Measurements from ENCODE around the gene DHX58. TPM values are rescaled to one million over a fixed set of nuclear protein-coding genes. Genes with fewer than 3 reads are reported as not detected.

The DHX58 gene
- total and polyA plus RNA-seq, 2 donors (not counting 3 experiments of a cell fraction or from before 2014, with no cell fraction given): 3.1 to 9.0 TPM

GRCh38 chr17:42118126-42118510 is 5.6 kb upstream of the DHX58 start:
- dilution Hi-C loops (cut with MboI; ENCODE audit: extremely low pct_ligation_motif_present, low sequenced_read_pairs) (loop anchor here (25.0 kb wide), 1 partner anchor 156 kb away; the partner anchor contains the start of gene CNP), intact Hi-C loops (cut with micrococcal nuclease) (no loop called here)
- BruUV-seq (replicated peaks): no TSS peak
- POLR2A ChIA-PET: interaction anchor here (0.7 kb wide), 1 partner anchor 399 kb away, joined by 6 read pairs; no protein-coding TSS in a partner anchor
- H3K9me3 ChIP-seq (replicated peaks; ENCODE audit: control insufficient read depth, insufficient read depth, low read length): no peaks in the 10 kb centered on the region
- H3K4me3 ChIP-seq (replicated peaks in 1 of 3; ENCODE audit: insufficient read depth in 1 of 3, low read depth in 1 of 3, low read length in 3 of 3): no peak overlapping the region
- TF ChIP-seq EZH2 (IDR thresholded peaks at IDR 0.05; ENCODE audit: borderline replicate concordance, low read depth, low read length, severe bottlenecking) (no peak), GATA2 (IDR thresholded peaks at IDR 0.05; ENCODE audit: insufficient read depth, insufficient read length, low read depth, low read length) (no peak), POLR2AphosphoS5 (IDR thresholded peaks at IDR 0.05; ENCODE audit: insufficient read depth, low read depth, low read length) (no peak), MAX (IDR thresholded peaks at IDR 0.05; ENCODE audit: insufficient read depth, insufficient read length) (no peak), FOS (IDR thresholded peaks at IDR 0.05; ENCODE audit: borderline replicate concordance, insufficient read depth, low read length) (no peak), CTCF (IDR thresholded peaks at IDR 0.05; ENCODE audit: extremely low read depth in 1 of 2, insufficient read depth in 1 of 2, low read depth in 1 of 2, low read length in 2 of 2) (no peak), POLR2A (IDR thresholded peaks at IDR 0.05; ENCODE audit: low read depth, low read length) (no peak), MYC (IDR thresholded peaks at IDR 0.05; ENCODE audit: low read depth, low read length) (no peak), JUN (IDR thresholded peaks at IDR 0.05; ENCODE audit: borderline replicate concordance, insufficient read depth, insufficient read length, low read depth) (no peak)
- H4K20me1 ChIP-seq (replicated peaks; ENCODE audit: control insufficient read depth, extremely low read depth, insufficient read depth, low read length): no peaks in the 10 kb centered on the region
- H3K4me2 ChIP-seq (ENCODE audit: insufficient read depth, low read length): no peak overlapping the region
- DNase-seq (ENCODE audit: low read depth, low spot score): no peak
- H3K27ac ChIP-seq (ENCODE audit: insufficient read depth, low read depth, low read length): no peak overlapping the region
- H3K9ac ChIP-seq (replicated peaks; ENCODE audit: extremely low read depth, insufficient read depth, low read length): no peak overlapping the region
- no peaks in the 10 kb centered on the region for H3K36me3 ChIP-seq (ENCODE audit: control insufficient read depth in 2 of 2, extremely low read depth in 1 of 2, insufficient read depth in 2 of 2, low read length in 2 of 2)
- no peaks in the 10 kb centered on the region for H3K27me3 ChIP-seq (ENCODE audit: control insufficient read depth in 2 of 2, insufficient read depth in 2 of 2, low read length in 2 of 2)
- no peaks in the 10 kb centered on the region for H3K79me2 ChIP-seq (ENCODE audit: control insufficient read depth, insufficient read depth, low read length)
- peaks cover 5% of the 10 kb centered on the region for H3K4me1 ChIP-seq (ENCODE audit: control insufficient read depth, extremely low read depth, insufficient read depth, low read length)
- no peak for FAIRE-seq
- no peaks in the 10 kb centered on the region for H3K9me1 ChIP-seq (replicated peaks; ENCODE audit: control insufficient read depth, extremely low read depth, insufficient read depth, low read length)
- CTCF ChIA-PET: interaction anchor here (0.6 to 6.8 kb wide), 10 partner anchors 10 to 163 kb away, joined by 3 to 74 read pairs (median 4); partner anchors contain the start of genes CNP, HCRT, KCNH4 and NKIRAS2
- no peak overlapping the region for H2AFZ ChIP-seq (ENCODE audit: low read depth, low read length)

All from endothelial cell of umbilical vein (primary cell).